Esophagus squamous epithelium (tissue), 4 donors: Measurements from ENCODE around the gene INSYN2B.

Source experiments
- POLR2A ChIP-seq, 4 donors: fragments of 450-650 bp; IDR thresholded peaks; one replicate each; pipeline ENCODE4 v1.6.1; 2017; ENCODE audit warnings: antibody characterized with exemption in 4 of 4, mild to moderate bottlenecking in 4 of 4, moderate library complexity in 3 of 4
- TF ChIP-seq, protein P1 (sequence below), 6 experiments: fragments of 450-650 bp in 4 of 6; fragments of 200-600 bp in 2 of 6; sonication (generic) in 2 of 6; IDR thresholded peaks; one replicate each; pipeline ENCODE4 v1.5.1; 2016 to 2019; ENCODE audit warnings: antibody characterized with exemption in 6 of 6, mild to moderate bottlenecking in 4 of 6, moderate library complexity in 4 of 6

DNA sequence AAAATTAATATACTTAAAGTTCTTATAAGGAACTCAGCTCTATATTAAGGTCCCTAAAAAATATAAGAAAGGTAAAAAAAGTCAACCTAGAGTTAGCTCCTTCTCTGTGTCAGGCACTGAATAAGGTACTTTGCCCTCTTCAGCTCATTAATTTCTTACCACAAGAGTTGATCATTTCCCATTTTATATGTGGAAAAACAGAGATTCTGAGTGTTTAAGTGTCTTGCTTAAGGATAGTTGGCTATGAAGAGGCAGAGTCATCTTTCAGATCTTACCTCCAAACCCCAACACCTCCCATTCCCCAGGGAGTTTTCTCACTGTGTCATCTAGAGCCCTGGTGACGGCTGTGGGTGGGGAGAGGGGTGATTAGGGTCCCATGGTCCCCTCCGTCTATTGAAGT lies 40.6 kb downstream of the INSYN2B start:
- TF ChIP-seq, protein P1, sequence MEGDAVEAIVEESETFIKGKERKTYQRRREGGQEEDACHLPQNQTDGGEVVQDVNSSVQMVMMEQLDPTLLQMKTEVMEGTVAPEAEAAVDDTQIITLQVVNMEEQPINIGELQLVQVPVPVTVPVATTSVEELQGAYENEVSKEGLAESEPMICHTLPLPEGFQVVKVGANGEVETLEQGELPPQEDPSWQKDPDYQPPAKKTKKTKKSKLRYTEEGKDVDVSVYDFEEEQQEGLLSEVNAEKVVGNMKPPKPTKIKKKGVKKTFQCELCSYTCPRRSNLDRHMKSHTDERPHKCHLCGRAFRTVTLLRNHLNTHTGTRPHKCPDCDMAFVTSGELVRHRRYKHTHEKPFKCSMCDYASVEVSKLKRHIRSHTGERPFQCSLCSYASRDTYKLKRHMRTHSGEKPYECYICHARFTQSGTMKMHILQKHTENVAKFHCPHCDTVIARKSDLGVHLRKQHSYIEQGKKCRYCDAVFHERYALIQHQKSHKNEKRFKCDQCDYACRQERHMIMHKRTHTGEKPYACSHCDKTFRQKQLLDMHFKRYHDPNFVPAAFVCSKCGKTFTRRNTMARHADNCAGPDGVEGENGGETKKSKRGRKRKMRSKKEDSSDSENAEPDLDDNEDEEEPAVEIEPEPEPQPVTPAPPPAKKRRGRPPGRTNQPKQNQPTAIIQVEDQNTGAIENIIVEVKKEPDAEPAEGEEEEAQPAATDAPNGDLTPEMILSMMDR (IDR thresholded peaks at IDR 0.05), result no peak
- TF ChIP-seq POLR2A (IDR thresholded peaks at IDR 0.05), result no peak
